ENCODE measurements around the gene ITGB2.

The ITGB2 gene

GRCh38 chr21:44910229-44911067 is 10.3 kb downstream of the ITGB2 start:
- DNase-seq (ENCODE audit: low spot score), result no peak

- no peak for DNase-seq (ENCODE audit: low spot score)
Observed at GRCh38 chr21:44909719-44910118, 11.0 kb downstream of the ITGB2 start.

- DNase-seq (ENCODE audit: low spot score), result no peak
Observed at GRCh38 chr21:44908908-44909307, 11.8 kb downstream of the ITGB2 start.

GRCh38 chr21:44907966-44908895 is 12.5 kb downstream of the ITGB2 start:
- no peak for DNase-seq (ENCODE audit: low spot score)

GRCh38 chr21:44907225-44907965 is 13.3 kb downstream of the ITGB2 start:
- DNase-seq (ENCODE audit: low spot score), result no peak

DNA sequence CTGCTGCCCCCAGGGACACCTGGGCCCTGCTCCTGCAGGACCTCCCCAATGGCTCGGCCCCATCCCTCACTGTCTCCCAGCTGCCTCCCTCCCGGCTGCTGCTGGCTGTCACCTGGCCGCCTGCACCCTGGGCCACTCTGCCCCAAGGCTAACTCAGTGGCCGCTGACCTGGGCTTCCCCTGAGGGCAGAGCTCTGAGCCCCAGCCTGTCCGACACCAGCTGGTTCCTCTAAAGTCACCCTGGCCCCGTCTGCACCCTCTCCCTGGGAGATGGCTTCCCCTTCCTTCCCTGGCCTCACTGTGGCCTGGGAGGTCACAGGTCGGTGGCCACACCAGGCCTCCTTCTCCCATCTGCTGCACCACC is 15.0 kb downstream of the ITGB2 start:
- DNase-seq (ENCODE audit: low spot score), result no peak

GRCh38 chr21:44905016-44905727 is 15.5 kb downstream of the ITGB2 start:
- no peak for DNase-seq (ENCODE audit: low spot score)

DNA sequence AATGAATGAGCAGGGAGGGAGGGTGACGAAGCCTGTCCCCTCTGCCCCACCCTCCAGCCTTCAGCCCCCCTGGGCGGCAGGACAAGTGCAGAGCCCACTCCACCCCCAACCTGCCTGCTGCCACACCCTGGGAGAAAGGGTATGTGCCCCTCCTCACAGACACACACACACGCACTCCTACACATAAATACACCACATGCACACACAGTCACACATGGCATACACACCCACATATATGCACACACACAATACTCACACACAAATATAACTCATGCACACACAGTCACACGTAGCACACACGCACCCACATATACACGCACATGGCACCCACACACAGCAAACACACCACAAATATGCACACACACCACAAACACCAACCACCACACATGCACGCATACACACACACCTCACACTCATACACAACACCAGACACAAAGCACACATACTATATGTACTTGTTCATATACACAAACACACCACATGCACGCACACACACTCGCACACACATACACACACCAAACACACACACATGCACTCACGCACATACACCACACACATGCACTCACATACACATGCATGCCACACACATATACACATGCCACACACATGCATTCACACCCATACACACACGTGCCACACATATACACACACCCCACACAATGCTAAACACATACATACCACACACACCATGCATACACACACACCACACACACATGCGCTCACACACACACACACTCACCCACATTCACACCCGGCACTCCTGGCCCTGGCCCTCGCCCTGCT is 16.4 kb downstream of the ITGB2 start:
- DNase-seq (ENCODE audit: low spot score), result no peak

DNA sequence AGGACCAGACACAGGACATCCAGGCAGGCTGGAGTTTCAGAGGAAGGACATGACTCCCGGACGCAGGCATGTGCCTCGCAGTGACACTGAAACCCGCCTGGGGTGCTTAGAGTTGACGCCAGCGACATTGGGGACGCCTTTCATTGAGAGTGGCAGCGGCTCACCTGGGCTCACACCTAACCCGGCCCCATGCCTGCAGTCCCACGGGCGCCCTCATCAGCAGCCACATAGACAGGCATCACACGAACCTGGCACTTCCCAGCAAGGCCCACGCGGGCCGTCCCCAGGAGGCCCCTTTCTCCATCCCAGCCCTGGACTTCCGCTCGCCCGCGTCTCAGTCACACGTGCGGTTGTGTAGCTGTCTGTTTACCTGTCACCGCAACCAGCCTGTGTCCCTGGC is 17.0 kb downstream of the ITGB2 start:
- no peak for DNase-seq (ENCODE audit: low spot score)

- no peak for DNase-seq (ENCODE audit: low spot score)
Observed at GRCh38 chr21:44903050-44903685, 17.5 kb downstream of the ITGB2 start.

DNA sequence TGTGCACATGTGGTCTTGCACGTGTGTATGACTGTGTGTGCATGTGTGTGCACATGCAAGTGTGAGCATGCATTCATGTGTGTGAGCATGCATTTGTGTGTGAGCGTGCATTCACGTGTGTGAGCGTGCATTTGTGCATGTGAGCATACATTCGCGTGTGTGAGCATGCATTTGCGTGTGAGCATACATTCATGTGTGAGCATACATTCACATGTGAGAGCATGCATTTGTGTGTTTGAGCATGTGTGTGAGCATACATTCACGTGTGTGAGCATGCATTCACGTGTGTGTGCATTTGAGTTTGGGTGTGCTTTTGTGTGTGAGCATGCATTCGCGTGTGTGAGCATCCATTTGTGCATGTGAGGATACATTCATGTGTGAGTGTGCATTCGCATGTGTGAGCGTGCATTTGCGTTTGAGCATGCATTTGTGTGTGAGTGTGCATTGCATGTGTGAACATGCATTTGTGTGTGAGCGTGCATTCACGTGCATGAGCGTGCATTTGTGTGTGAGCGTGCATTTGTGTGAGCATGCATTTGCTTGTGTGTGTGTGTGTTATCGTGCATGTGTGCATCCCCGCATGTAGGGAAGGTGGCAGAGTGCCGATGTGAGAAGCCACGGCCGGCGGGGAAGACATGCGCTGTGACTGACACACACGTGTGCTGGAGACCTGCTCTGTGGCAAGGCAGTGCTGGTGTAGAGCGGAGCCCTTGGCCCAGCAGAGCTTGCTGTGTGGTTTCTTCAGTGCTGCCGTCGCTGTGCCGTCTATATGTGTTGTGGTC is 18.2 kb downstream of the ITGB2 start:
- DNase-seq (ENCODE audit: low spot score), result no peak

DNA sequence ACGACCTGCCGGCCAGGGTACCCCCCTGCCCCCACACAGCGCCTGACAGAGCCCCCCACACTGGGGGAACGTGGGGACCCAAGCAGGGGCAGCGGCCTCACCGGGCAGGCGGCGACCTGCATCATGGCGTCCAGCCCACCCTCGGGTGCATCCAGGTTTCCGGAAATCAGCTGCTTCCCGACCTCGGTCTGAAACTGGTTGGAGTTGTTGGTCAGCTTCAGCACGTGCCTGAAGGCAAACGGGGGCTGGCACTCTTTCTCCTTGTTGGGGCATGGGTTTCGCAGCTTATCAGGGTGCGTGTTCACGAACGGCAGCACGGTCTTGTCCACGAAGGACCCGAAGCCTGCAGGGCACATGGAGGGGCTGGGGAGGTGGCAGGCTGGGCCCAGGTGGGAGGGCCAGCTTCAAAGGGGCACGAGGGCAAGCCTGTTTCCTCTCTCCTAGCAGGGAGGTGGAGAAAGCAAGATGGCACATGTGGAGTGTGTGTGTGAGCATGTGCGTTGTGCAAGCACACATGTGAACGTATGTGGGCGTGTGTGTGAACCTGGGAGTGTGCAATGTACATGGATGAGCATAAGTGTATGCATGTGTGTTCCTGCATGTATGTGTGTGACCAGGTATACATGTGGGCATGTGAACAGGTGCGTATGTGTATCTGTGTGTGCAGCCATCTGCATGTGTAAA is 19.2 kb downstream of the ITGB2 start:
- DNase-seq (ENCODE audit: low spot score), result no peak

DNA sequence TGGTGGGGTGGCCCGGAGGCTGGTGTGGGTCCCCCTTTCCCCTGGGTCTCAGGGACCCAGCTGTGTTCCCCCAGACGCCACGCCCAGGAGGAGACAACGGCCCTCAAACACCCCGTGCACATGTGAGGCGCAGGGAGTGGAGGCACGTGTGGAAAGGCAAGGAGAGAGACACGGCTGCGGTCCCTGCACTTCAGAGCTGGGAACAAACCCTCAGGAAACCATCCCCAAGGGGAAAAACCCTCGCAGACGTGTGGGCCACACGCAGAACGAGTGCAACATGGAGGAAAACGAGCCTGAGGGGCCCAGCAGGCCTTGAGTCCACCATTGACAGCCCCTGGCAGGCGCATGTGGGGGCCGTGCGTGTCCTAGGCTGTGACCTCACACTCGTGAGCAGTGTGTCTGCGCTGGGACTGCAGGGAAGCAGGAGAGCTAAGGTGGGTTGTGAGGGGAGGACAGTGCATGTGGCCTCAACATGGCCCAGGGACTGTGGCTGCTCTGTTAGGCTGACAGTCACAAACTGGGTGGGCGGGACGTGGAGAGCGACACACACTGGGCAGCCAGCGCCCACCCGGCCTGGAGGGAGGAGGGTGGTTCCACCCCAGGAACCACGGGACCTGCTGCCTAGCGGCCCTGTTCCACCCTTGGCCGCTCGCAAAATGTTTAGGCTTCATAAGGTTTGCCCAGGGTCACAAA is 20.0 kb downstream of the ITGB2 start:
- no peak for DNase-seq (ENCODE audit: low spot score)

DNA sequence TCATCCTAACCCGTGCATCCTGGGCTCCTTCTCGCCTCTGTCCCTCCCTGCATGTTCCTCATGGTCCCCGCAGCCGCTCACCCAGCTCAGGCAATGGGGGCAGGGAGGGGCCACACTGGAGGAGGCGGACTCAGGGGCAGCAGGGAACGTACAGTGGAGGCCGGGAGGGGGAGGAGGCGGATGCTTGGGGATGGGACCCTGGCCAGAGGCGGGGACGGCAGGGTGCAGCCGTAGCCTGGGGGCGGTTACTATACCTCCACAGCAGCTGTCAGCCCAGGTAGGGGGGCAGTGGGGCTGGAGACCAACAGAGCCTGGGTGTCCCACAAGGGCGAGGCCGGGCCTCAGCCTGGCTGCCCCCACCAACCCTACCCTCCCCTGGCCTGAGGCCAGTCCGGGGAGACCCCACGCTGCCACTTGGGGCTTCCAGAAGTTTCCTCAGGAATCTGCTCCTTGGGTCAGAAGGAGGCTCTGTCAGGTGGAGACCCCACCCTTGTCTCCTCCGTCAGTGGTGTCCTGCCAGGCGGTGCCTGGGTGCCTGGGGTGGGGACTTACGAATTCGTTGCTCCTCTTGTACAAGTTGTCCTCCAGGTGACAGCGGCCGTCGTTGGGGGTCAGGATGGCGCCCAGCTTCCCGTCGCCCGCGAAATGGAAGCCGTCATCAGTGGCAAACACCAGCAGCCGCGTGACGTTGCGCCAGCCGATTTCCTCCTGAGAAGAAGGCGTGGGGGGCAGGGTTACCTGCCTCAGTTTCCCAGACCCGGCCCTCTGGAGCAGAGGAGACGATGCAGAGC is 20.7 kb downstream of the ITGB2 start:
- DNase-seq (ENCODE audit: low spot score), result no peak

GRCh38 chr21:44898851-44899767 is 21.6 kb downstream of the ITGB2 start:
- DNase-seq (ENCODE audit: low spot score), result no peak

- DNase-seq (ENCODE audit: low spot score), result no peak
Observed at GRCh38 chr21:44898011-44898488, 22.6 kb downstream of the ITGB2 start.
